Measurements from ENCODE around the gene VPS26A.

VPS26A gene

GRCh38 chr10:69123747-69124562 lies at the start of gene VPS26A:
TSS of gene VPS26A (plus strand) at chr10:69124178. CDS start at chr10:69124278, 100 bp downstream.
- DNase-seq: peak; percentile 96 to 97

DNA sequence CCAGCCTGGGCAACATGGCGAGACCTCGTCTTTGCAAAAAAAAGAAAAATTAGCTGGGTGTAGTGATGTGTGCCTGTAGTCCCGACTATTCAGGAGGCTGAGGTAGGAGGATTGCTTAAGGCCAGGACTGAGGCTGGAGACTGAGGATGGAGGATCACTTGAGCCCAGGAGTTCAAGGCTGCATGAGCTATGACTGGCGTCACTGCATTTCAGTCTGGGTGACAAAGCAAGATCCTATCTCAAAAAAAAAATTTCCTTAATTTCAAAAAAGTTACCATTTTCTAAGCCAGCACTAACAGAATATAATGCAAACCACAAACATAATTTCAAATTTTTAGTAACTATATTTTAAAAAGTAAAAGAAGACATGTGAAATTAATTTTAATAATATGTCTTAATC lies 49.4 kb upstream of the VPS26A start:
- no peak for DNase-seq

- no peak for DNase-seq
These were observed 48.5 kb upstream of the VPS26A start for GRCh38 chr10:69075431-69075830.

- DNase-seq: no peak
These were observed 45.7 kb upstream of the VPS26A start for GRCh38 chr10:69078311-69078710.

DNA sequence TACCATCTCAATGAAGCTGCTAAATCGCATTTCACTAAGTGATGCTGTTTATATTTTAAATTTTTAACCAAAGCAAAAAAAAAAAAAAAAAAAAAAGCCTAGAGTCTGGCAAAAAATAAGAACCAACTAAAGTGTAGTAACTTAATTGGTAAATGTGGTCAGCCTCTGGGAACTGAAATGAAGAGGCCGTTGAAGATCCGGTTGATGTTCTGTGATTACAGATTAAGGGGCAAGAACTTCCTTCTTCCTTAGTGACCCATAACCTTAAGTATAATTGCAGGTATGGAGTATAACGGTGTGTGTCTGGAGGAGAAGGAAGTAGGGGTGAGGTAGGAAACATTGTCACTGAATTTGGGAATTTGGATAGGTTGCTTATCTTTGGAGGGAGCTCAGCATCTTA lies 43.8 kb upstream of the VPS26A start:
- no peak for DNase-seq

DNA sequence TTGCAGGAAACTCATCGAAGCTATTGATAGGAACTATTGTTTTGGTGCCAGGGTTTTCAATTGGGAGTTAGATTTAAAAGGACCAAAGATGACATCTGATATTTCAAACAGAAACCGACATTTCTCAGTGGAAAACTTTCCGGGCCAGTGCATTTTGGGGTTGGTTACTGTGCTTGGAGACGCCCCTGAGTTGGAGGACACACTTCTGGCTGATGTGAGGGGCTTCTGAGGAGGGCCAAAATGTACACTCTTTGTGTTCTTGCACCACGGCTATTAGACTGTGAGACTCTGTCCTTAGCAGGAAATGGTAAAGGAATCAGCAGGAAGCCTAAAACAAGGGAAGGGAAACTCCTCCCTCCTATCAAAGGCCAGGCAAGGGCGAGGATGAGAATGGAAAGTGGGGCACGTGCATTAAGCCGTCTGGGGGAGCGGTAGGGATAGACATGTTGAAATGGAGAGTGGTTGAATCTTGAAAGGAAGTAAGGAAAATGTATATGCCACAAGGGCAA lies 37.9 kb upstream of the VPS26A start:
- DNase-seq: no peak

GRCh38 chr10:69087590-69088470 lies 36.1 kb upstream of the VPS26A start, which contains the start of gene SRGN:
TSS of gene SRGN (plus strand) at chr10:69088103. CDS start at chr10:69088158, 55 bp downstream.
- DNase-seq: no peak

- no peak for DNase-seq
These were observed 35.6 kb upstream of the VPS26A start for GRCh38 chr10:69088471-69088769.

DNA sequence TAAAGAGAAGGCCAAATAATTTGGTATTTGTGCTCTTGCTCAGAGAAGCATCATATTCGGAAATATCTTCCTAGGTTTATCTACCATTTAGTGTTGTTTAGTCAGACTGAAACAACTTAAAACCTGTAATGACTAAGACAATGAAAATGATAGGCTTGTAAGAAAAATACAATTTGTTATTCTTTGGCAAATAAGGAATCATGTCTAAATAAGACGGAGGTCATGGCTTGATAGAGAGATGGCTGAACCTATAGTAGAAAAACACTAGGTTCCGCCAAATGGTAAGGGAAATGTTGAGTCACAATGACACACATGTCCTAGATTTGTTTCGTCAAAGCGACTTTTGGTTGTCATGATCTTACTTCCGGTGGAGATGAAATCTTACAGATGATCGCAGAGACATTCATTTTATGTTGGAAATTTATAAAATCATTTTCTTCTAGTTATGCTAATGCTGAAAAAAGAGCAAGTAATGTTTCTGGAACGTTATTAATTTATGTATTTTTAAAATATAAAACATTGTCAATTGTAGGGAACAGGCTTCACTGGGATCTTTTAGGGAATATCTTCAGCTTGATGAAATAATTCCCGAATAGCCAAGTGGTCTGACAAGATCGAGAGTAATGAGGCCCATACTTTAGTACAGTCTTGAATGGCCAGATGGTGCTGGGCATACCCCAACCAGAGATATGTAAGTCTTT lies 35.0 kb upstream of the VPS26A start:
- no peak for DNase-seq

DNA sequence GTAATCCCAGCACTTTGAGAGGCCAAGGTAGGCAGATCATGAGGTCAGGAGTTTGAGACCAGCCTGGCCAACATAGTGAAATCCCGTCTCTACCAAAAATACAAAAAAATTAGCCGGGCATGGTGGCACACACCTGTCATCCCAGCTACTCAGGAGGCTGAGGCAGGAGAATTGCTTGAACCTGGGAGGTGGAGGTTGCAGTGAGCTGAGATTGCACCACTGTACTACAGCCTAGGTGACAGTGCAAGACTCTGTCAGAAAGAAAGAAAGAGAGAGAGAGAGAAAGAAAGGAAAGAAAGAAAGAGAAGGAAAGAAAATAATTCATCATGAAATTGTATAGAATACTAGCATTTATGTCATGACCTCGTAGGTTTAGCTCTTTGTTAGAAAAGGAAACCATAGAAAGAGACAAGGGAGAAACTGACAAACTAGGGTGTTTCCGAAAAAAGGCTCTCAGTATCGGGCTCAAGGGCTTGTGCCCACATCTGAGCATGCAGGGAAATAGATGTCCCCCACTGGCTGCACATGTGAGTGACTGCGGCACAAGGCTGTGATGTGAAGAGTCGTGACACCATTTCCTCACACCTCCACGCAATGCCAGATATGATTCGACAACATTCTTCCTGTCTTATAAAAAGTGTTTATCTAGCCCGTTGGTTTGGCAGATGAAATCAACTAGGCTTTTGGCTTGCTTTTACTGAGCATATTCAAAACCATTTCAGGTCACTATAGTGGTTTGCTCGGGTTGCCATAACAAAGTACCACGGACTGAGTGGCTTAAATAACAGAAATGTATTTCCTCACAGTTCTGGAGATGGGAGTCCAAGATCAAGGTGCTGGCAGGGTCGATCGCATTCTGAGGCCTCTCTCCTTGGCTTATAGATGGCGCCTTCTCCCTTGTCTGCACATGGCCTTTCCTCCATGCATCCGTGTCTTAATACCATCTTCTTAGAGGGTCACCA lies 34.1 kb upstream of the VPS26A start:
- DNase-seq: no peak

GRCh38 chr10:69090685-69091084 lies 33.3 kb upstream of the VPS26A start:
- no peak for DNase-seq

DNA sequence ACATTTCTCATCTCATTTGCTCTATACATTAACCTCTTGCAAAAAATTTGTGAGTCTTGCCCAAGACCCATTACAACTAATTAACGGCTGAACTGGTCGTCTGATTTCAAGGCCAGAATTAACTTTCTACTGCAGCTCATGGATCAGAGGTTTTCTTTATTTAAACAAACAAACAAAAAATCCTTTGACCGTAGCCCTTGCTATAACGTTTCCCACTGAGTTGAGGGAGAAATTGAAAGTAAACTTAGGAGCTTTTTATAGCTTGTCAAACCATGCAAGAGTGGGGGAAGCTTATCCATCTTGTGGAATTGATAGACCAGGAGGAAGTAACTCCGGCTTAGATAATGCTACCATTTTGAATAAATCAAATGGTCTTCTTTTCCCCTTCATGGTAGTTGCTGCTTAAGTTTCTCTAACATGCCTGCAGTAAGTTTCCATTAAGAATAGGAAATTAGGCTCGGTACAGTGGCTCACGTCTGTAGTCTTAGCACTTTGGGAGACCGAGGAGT lies 32.8 kb upstream of the VPS26A start:
- no peak for DNase-seq

GRCh38 chr10:69092959-69093850 lies 30.8 kb upstream of the VPS26A start:
- no peak for DNase-seq

- DNase-seq: no peak
These were observed 30.0 kb upstream of the VPS26A start for GRCh38 chr10:69093933-69094332.

- no peak for DNase-seq
These were observed 27.9 kb upstream of the VPS26A start for GRCh38 chr10:69096045-69096444.

DNA sequence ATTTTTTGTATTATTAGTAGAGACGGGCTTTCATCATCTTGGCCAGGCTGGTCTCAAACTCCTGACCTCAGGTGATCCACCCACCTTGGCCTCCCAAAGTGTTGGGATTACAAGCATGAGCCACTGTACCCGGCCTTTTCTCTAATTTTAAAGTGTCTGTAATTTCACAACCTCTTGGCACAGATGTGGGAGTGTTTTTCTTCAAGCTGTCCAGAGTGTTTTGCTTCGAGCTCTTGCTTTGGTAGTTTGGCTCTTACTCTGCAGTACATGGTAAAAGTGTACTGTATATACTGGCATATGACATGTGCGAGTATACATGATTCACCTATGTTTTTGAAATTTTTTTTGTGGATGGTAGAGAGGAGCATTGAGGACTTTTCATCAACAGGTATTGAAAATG lies 26.2 kb upstream of the VPS26A start:
- DNase-seq: no peak

GRCh38 chr10:69100136-69100872 lies 23.7 kb upstream of the VPS26A start:
- no peak for DNase-seq

GRCh38 chr10:69101451-69102095 lies 22.4 kb upstream of the VPS26A start:
- no peak for DNase-seq

DNA sequence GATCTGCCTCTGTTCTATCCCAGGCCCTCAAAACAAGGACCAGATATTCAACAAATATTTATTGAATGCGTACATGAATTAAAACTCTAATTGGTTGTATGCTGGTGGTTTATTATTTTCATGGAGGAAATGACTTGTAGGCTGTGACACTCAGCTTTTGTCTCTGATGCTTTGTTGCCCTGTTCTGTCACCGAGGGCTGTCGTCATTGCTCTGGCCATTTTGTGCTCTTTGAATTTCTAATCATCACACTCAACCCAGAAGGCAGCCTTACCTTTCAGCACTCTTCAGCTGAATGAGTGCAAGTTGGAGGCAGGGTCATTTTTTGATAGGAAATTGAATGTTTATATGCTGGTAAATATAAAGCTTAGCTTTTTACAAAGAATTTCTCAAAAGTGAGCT lies 21.5 kb upstream of the VPS26A start:
- no peak for DNase-seq

Data from cerebellar nuclear complex (tissue), 1 donor.